Skeletal muscle tissue (tissue), 4 donors: ENCODE results near the gene RRP1. TPM values are rescaled to one million over a fixed set of nuclear protein-coding genes. Genes with fewer than 3 reads are reported as not detected.

Experiments used
- H3K27ac ChIP-seq: one replicate; pipeline ENCODE4 v1.7.0; 2013; ENCODE audit warnings: mild to moderate bottlenecking, low read depth, low read length, inconsistent platforms
- H3K27me3 ChIP-seq, 3 donors: one replicate each; pipeline ENCODE4 v1.7.0; 2013; ENCODE audit warnings: low read length in 3 of 3; ENCODE audit not compliant: control insufficient read depth in 3 of 3, insufficient read depth in 3 of 3
- H3K36me3 ChIP-seq, 3 donors: one replicate each; pipeline ENCODE4 v1.7.0; 2013; ENCODE audit warnings: low read length in 3 of 3; ENCODE audit not compliant: control insufficient read depth in 3 of 3, insufficient read depth in 3 of 3
- H3K4me1 ChIP-seq, 3 donors: one replicate each; pipeline ENCODE4 v1.7.0; 2013; ENCODE audit warnings: low read length in 3 of 3, mild to moderate bottlenecking in 3 of 3; ENCODE audit not compliant: control insufficient read depth in 3 of 3, insufficient read depth in 3 of 3
- H3K4me3 ChIP-seq, 3 donors: one replicate each; pipeline ENCODE4 v1.7.0; 2013; ENCODE audit warnings: low read length in 3 of 3
- H3K9ac ChIP-seq, 3 donors: one replicate each; pipeline ENCODE4 v1.7.0; 2013; ENCODE audit warnings: low read length in 3 of 3, mild to moderate bottlenecking in 3 of 3, moderate library complexity in 2 of 3, low read depth in 1 of 3
- H3K9me3 ChIP-seq, 3 donors: one replicate each; pipeline ENCODE4 v1.7.0; 2013; ENCODE audit warnings: low read length in 3 of 3; ENCODE audit not compliant: control insufficient read depth in 3 of 3
- total RNA-seq: library from RNA; depleted of rRNA; stranded (reverse); fragments of >200 nt; gene quantifications from one replicate; pipeline ENCODE4 v1.2.3, GENCODE V29; 2014
- donor health status: Osteomylitis.

Gene RRP1
- total RNA-seq, 1 donor from 2014 or later, result 10.4 TPM

GRCh38 chr21:43766734-43767497 lies 22.5 kb upstream of the RRP1 start:
- Histone ChIP-seq H3K27me3 (peaks cover 0 to 4% (median 2%) of the 10 kb centered on the region in 3 donors), H3K9me3 (peaks cover 0 to 2% (median 0%) of the 10 kb centered on the region in 3 donors), H3K4me3 (no peak overlapping the region), H3K36me3 (peaks cover 0 to 5% (median 3%) of the 10 kb centered on the region in 3 donors), H3K27ac (no peak overlapping the region), H3K4me1 (peaks cover 0 to 4% (median 0%) of the 10 kb centered on the region in 3 donors), H3K9ac (no peak overlapping the region)

GRCh38 chr21:43767498-43767983 lies 21.8 kb upstream of the RRP1 start:
- no peak overlapping the region for H3K27ac ChIP-seq
- H3K27me3 ChIP-seq, result peaks cover 0 to 4% (median 2%) of the 10 kb centered on the region in 3 donors
- peaks cover 0 to 4% (median 0%) of the 10 kb centered on the region in 3 donors for H3K4me1 ChIP-seq
- peaks cover under 1 to 5% (median 3%) of the 10 kb centered on the region in 3 donors for H3K36me3 ChIP-seq
- peaks cover 0 to 2% (median 0%) of the 10 kb centered on the region in 3 donors for H3K9me3 ChIP-seq
- H3K9ac ChIP-seq, result no peak overlapping the region
- H3K4me3 ChIP-seq, result no peak overlapping the region

- Histone ChIP-seq H3K9me3 (no peaks in the 10 kb centered on the region), H3K27ac (no peak overlapping the region), H3K4me1 (peaks cover 0 to 4% (median 0%) of the 10 kb centered on the region in 3 donors), H3K9ac (no peak overlapping the region), H3K27me3 (peaks cover 0 to 4% (median 2%) of the 10 kb centered on the region in 3 donors), H3K4me3 (no peak overlapping the region), H3K36me3 (peaks cover 0 to 6% (median 6%) of the 10 kb centered on the region in 3 donors)
Observed at GRCh38 chr21:43767984-43768867, 21.2 kb upstream of the RRP1 start.

- Histone ChIP-seq H3K27me3 (peaks cover 0 to 4% (median 2%) of the 10 kb centered on the region in 3 donors), H3K9ac (no peak overlapping the region), H3K9me3 (no peaks in the 10 kb centered on the region), H3K36me3 (peaks cover 4 to 12% (median 8%) of the 10 kb centered on the region in 3 donors), H3K4me3 (no peak overlapping the region), H3K4me1 (peaks cover 0 to 4% (median under 1%) of the 10 kb centered on the region in 3 donors), H3K27ac (no peak overlapping the region)
Observed at GRCh38 chr21:43768868-43769167, 20.6 kb upstream of the RRP1 start.

- H3K4me1 ChIP-seq, result peaks cover 1 to 6% (median 4%) of the 10 kb centered on the region in 3 donors
- no peak overlapping the region for H3K27ac ChIP-seq
- H3K4me3 ChIP-seq, result no peak overlapping the region
- no peak overlapping the region for H3K9ac ChIP-seq
- no peaks in the 10 kb centered on the region for H3K9me3 ChIP-seq
- H3K36me3 ChIP-seq, result peaks cover 10 to 14% (median 13%) of the 10 kb centered on the region in 3 donors
- peaks cover 0 to 4% (median 2%) of the 10 kb centered on the region in 3 donors for H3K27me3 ChIP-seq
Observed at GRCh38 chr21:43769325-43769958, 19.9 kb upstream of the RRP1 start.

- H3K4me1 ChIP-seq, result peaks cover 4 to 13% (median 8%) of the 10 kb centered on the region in 3 donors
- H3K4me3 ChIP-seq, result no peak overlapping the region
- peaks cover 0 to 4% (median 2%) of the 10 kb centered on the region in 3 donors for H3K27me3 ChIP-seq
- no peaks in the 10 kb centered on the region for H3K9me3 ChIP-seq
- H3K27ac ChIP-seq, result no peak overlapping the region
- no peak overlapping the region for H3K9ac ChIP-seq
- peaks cover 10 to 16% (median 13%) of the 10 kb centered on the region in 3 donors for H3K36me3 ChIP-seq
Observed at GRCh38 chr21:43770066-43770655, 19.2 kb upstream of the RRP1 start.

- H3K9me3 ChIP-seq, result no peaks in the 10 kb centered on the region
- H3K36me3 ChIP-seq, result peaks cover 10 to 16% (median 13%) of the 10 kb centered on the region in 3 donors
- no peak overlapping the region for H3K9ac ChIP-seq
- H3K4me3 ChIP-seq, result no peak overlapping the region
- peaks cover 9 to 17% (median 16%) of the 10 kb centered on the region in 3 donors for H3K4me1 ChIP-seq
- H3K27me3 ChIP-seq, result peaks cover 0 to 4% (median 2%) of the 10 kb centered on the region in 3 donors
- no peak overlapping the region for H3K27ac ChIP-seq
Observed at GRCh38 chr21:43771199-43771675, 18.1 kb upstream of the RRP1 start.

- peaks cover 0 to 4% (median 2%) of the 10 kb centered on the region in 3 donors for H3K27me3 ChIP-seq
- peaks cover 10 to 16% (median 13%) of the 10 kb centered on the region in 3 donors for H3K36me3 ChIP-seq
- H3K27ac ChIP-seq, result no peak overlapping the region
- peaks cover 9 to 17% (median 16%) of the 10 kb centered on the region in 3 donors for H3K4me1 ChIP-seq
- no peaks in the 10 kb centered on the region for H3K9me3 ChIP-seq
- no peak overlapping the region for H3K9ac ChIP-seq
- no peak overlapping the region for H3K4me3 ChIP-seq
Observed at GRCh38 chr21:43771698-43772424, 17.5 kb upstream of the RRP1 start.
